8988T (cell line): ENCODE results near the gene ADGRL2.

Source experiments
- DNase-seq: peaks from one replicate; pipeline ENCODE4 v3.0.0; 2011

The ADGRL2 gene

DNA sequence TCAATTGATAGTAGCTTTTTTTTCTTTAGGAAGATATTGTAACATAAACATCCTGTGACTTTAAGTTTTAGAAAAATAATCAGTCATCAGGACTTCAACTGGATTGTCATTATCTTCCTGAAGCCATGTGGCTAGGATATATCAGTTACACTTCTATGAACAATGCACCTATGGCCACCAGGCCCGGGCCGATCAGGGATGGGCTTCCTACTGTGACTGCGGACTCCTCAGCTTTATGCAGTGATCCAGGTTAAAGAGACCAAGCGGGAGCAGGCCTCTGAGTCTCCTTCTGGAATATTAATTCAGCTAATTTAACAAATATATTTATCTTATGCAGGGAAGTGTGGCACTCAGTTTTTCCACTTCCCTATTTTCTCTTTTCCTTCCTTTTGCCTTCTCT, 200.6 kb downstream of the ADGRL2 start:
- no peak for DNase-seq

DNA sequence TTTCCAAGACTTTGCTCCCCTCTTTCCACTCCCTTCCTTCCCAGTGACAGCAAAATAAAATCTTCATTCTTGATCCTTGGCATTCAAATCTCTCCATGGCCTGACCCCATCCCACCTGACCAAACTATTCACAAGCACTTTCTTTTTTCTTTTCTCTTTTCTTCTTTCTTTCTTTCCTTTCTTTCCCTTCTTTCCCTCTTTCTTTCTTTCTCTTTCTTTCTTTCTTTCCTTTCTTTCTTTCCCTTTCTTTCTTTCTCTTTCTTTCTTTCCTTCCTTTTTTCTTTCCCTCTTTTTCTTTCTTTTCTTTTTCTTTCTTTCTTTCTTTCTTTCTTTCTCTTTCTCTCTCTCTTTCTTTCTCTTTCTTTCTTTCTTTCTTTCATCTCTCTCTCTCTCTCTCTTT, 207.1 kb downstream of the ADGRL2 start:
- no peak for DNase-seq

DNA sequence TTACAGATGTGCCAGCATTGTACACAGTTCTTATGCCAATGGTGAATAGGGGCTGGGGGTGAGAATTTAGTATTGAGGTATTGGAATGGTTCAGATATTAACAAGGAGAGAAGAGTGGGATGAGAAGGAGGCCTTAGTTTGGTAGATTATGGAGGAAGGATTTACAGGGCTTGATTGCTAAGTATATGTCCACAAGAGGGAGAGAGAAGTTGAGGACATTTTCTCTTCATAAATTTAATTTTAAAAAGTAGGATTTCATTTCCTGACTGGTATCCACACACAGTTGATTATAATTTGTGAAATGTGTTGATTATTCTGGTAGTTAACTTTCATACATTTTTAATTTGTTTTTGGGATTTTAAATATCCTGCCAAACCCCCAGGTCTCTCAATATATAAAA, 213.0 kb downstream of the ADGRL2 start:
- DNase-seq: no peak

- DNase-seq: no peak
Observed at GRCh38 chr1:82015444-82015843, 214.7 kb downstream of the ADGRL2 start.

- DNase-seq: no peak
Observed at GRCh38 chr1:82018319-82018718, 217.6 kb downstream of the ADGRL2 start.

DNA sequence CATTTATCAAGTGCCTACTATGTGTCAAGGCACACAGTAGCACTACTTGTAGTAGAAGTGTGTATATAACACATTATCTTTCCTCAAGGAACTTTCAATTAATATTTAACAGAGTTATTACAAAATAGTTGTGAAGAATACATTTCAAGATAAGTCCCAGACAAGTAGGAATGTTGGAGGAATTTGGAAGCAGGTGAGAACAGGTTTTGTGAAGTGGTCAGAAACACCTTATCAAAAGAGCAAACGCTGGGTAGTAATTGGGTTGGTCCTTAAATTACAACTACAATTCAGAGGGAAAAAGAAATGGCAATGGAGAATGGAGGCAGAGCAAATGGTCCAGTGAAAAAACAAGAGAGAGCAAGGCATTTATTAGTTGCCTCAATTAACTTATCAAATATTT, 218.8 kb downstream of the ADGRL2 start:
- DNase-seq: no peak

GRCh38 chr1:82030830-82031229, 230.1 kb downstream of the ADGRL2 start:
- DNase-seq: no peak

GRCh38 chr1:82032068-82032467, 231.3 kb downstream of the ADGRL2 start:
- DNase-seq: no peak

GRCh38 chr1:82034812-82035211, 234.1 kb downstream of the ADGRL2 start:
- DNase-seq: no peak
